ENCODE data around the gene SCYGR3. TPM values are rescaled to one million over a fixed set of nuclear protein-coding genes. Genes with fewer than 3 reads are reported as not detected.

Gene SCYGR3
- total RNA-seq, 1 experiment from 2014 or later = not detected

- no CpG with 5 or more reads among the region's 16 CpGs for WGBS (ENCODE audit: extremely low coverage, insufficient read length, low lambda C conversion rate)
- H3K23ac ChIP-seq (ENCODE audit: insufficient read length, low read depth, low read length) = no peak overlapping the region
- no peak overlapping the region for H2BK120ac ChIP-seq (ENCODE audit: low read depth, low read length, poor library complexity, severe bottlenecking)
- no peak overlapping the region for H4K5ac ChIP-seq (ENCODE audit: insufficient read length, low read depth, low read length)
- H3T11ph ChIP-seq (ENCODE audit: low read length) = no peak overlapping the region
- no peak overlapping the region for H4K8ac ChIP-seq (replicated peaks; ENCODE audit: insufficient read length, low read depth, low read length)
- H3K18ac ChIP-seq (ENCODE audit: insufficient read length, low read depth, low read length) = no peak overlapping the region
- no peaks in the 10 kb centered on the region for H3K4me1 ChIP-seq (ENCODE audit: insufficient read depth, low read length)
- H2BK5ac ChIP-seq (ENCODE audit: insufficient read length, low read length) = no peak overlapping the region
- no peak overlapping the region for H2BK20ac ChIP-seq (ENCODE audit: low read depth, low read length, poor library complexity, severe bottlenecking)
- no peak overlapping the region for H4K91ac ChIP-seq (ENCODE audit: insufficient read length, low read depth, low read length)
- no peaks in the 10 kb centered on the region for H3K79me2 ChIP-seq (ENCODE audit: insufficient read depth, low read length)
- H3K9me3 Mint-ChIP-seq = no peaks in the 10 kb centered on the region; a peak in 1 of 5 replicates
- no peaks in the 10 kb centered on the region for H3K23me2 ChIP-seq (ENCODE audit: insufficient read length, low read depth, low read length, poor library complexity, severe bottlenecking)
- H3K27me3 ChIP-seq (ENCODE audit: insufficient read depth, low read length) = no peaks in the 10 kb centered on the region
- no peak overlapping the region for H2BK12ac ChIP-seq (ENCODE audit: insufficient read length, low read depth, low read length)
- H3K36me3 Mint-ChIP-seq (ENCODE audit: insufficient read depth in 1 of 3, low read depth in 3 of 3) = no peaks in the 10 kb centered on the region; a peak in 1 of 7 replicates
- H3K14ac ChIP-seq (ENCODE audit: insufficient read depth, low read length) = no peak overlapping the region
- no peaks in the 10 kb centered on the region for H3K79me1 ChIP-seq (ENCODE audit: insufficient read depth, low read depth, low read length, poor library complexity, severe bottlenecking)
- 0 out of 4 replicates have a peak, but pooled peaks cover 0 to 2% of the 10 kb centered on the region in 2 experiments for H3K4me1 Mint-ChIP-seq
- DNase-seq = no peak
- no peak overlapping the region for H3K4me3 Mint-ChIP-seq
- no peak overlapping the region for H3K4ac ChIP-seq (ENCODE audit: low read depth, low read length)
- H3K4me2 ChIP-seq (ENCODE audit: insufficient read depth, insufficient read length, low read length) = no peak overlapping the region
- TF ChIP-seq, protein P1, sequence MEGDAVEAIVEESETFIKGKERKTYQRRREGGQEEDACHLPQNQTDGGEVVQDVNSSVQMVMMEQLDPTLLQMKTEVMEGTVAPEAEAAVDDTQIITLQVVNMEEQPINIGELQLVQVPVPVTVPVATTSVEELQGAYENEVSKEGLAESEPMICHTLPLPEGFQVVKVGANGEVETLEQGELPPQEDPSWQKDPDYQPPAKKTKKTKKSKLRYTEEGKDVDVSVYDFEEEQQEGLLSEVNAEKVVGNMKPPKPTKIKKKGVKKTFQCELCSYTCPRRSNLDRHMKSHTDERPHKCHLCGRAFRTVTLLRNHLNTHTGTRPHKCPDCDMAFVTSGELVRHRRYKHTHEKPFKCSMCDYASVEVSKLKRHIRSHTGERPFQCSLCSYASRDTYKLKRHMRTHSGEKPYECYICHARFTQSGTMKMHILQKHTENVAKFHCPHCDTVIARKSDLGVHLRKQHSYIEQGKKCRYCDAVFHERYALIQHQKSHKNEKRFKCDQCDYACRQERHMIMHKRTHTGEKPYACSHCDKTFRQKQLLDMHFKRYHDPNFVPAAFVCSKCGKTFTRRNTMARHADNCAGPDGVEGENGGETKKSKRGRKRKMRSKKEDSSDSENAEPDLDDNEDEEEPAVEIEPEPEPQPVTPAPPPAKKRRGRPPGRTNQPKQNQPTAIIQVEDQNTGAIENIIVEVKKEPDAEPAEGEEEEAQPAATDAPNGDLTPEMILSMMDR (conservative IDR thresholded peaks at IDR 0.05) = no peak
- no peak overlapping the region for H3K56ac ChIP-seq (ENCODE audit: insufficient read length, low read depth, low read length)
- no peaks in the 10 kb centered on the region for H4K20me1 ChIP-seq (ENCODE audit: control insufficient read depth, insufficient read depth, insufficient read length)
- no peak overlapping the region for H3K9ac ChIP-seq (ENCODE audit: extremely low read depth, insufficient read length, low read length)
- peaks cover 2% of the 10 kb centered on the region; the same call in 1 of the 2 replicates for H3K27me3 Mint-ChIP-seq (ENCODE audit: low read depth)
- H3K27ac ChIP-seq (ENCODE audit: insufficient read length, low read depth, low read length) = no peak overlapping the region
- no peaks in the 10 kb centered on the region for H3K9me3 ChIP-seq (ENCODE audit: control insufficient read depth, low read depth, low read length)
- H2AFZ ChIP-seq (ENCODE audit: low read length) = no peak overlapping the region
- no peak overlapping the region for H3K27ac Mint-ChIP-seq
- H2AK5ac ChIP-seq (ENCODE audit: insufficient read length, low read length) = no peak overlapping the region
- H2BK15ac ChIP-seq (ENCODE audit: low read depth, low read length) = no peak overlapping the region
Observed at GRCh38 chr2:227608561-227609338, 5.9 kb downstream of the SCYGR3 start.
